Natural killer cell (primary cell): ENCODE data around the gene PYCARD. TPM values are rescaled to one million over a fixed set of nuclear protein-coding genes. Genes with fewer than 3 reads are reported as not detected.
A peak's percentile ranks its signal among the peaks of the same experiment; 100 is the strongest.

ENCODE experiments used
- ATAC-seq, 3 donors: fragments of 150-1000 bp in 2 of 3; fragments of 200-7000 bp in 1 of 3; cut with Tn5 transposase; 1 replicate in 1 of 3; 2 replicates in 2 of 3; pipeline ENCODE4 v1.10.0; 2021; ENCODE audit warnings: mild to moderate bottlenecking in 2 of 3, moderate library complexity in 2 of 3
- DNase-seq, 2 donors: peaks; one replicate each; pipeline versions ENCODE4 v3.0.0 to v3.0.0-alpha.2; 2013 to 2021; ENCODE audit warnings: mixed read lengths in 1 of 2
- H3K27ac ChIP-seq: one replicate; pipeline ENCODE4 v1.5.1; 2013; ENCODE audit warnings: mild to moderate bottlenecking, low read length
- H3K27me3 ChIP-seq: one replicate; pipeline ENCODE4 v1.6.1; 2013; ENCODE audit warnings: low read length; ENCODE audit not compliant: control insufficient read depth, insufficient read depth
- H3K36me3 ChIP-seq: one replicate; pipeline ENCODE4 v1.6.1; 2013; ENCODE audit warnings: low read length; ENCODE audit not compliant: control insufficient read depth, insufficient read depth
- H3K4me1 ChIP-seq: one replicate; pipeline ENCODE4 v1.6.1; 2013; ENCODE audit warnings: low read length; ENCODE audit not compliant: control insufficient read depth, insufficient read depth
- H3K4me3 ChIP-seq: one replicate; pipeline ENCODE4 v1.5.1; 2013; ENCODE audit warnings: low read length
- H3K9me3 ChIP-seq: one replicate; pipeline ENCODE4 v1.6.1; 2013; ENCODE audit warnings: low read length; ENCODE audit not compliant: control insufficient read depth, insufficient read depth
- H3K27ac Mint-ChIP-seq, 2 donors: one replicate each; pipeline ENCODE4 v1.8.0; 2022; ENCODE audit warnings: mild to moderate bottlenecking in 2 of 2, mixed read lengths in 2 of 2, moderate library complexity in 1 of 2
- H3K27me3 Mint-ChIP-seq, 2 donors: one replicate each; pipeline ENCODE4 v1.8.0; 2022; ENCODE audit warnings: low read depth in 2 of 2, mixed read lengths in 2 of 2
- H3K36me3 Mint-ChIP-seq: one replicate; pipeline ENCODE4 v1.8.0; 2022; ENCODE audit warnings: mixed read lengths
- H3K4me1 Mint-ChIP-seq, 2 donors: one replicate each; pipeline ENCODE4 v1.8.0; 2022; ENCODE audit warnings: mixed read lengths in 2 of 2
- H3K4me3 Mint-ChIP-seq: one replicate; pipeline ENCODE4 v1.8.0; 2022; ENCODE audit warnings: mild to moderate bottlenecking, moderate library complexity, mixed read lengths
- H3K9me3 Mint-ChIP-seq, 2 donors: one replicate each; pipeline ENCODE4 v1.8.0; 2022; ENCODE audit warnings: mixed read lengths in 2 of 2
- CTCF ChIP-seq: fragments of 200-600 bp; IDR thresholded peaks from one replicate; pipeline ENCODE4 v1.8.0; 2022; ENCODE audit warnings: antibody characterized with exemption
- WGBS: methylation state at CpG from one replicate; pipeline ENCODE4 v1.1.7; 2013; ENCODE audit warnings: missing lambda C conversion rate; ENCODE audit not compliant: insufficient coverage; 5-methylcytosine and 5-hydroxymethylcytosine counted together
- intact Hi-C: fragments of 100-400 bp; cut with micrococcal nuclease; formaldehyde crosslinking; loops from one replicate; pipeline ENCODE4 v1.14.2; 2022
- total RNA-seq, 4 donors: library from RNA; stranded (reverse); fragments of 120-200 nt in 1 of 4; gene quantifications; one replicate each; pipeline versions ENCODE4 v1.2.3 to v1.2.4, GENCODE V29; 2013 to 2022

PYCARD gene
- total RNA-seq, 3 donors from 2014 or later (not counting 1 experiment from before 2014, with no cell fraction given): 29.7 to 38.1 (median 37.6) TPM

DNA sequence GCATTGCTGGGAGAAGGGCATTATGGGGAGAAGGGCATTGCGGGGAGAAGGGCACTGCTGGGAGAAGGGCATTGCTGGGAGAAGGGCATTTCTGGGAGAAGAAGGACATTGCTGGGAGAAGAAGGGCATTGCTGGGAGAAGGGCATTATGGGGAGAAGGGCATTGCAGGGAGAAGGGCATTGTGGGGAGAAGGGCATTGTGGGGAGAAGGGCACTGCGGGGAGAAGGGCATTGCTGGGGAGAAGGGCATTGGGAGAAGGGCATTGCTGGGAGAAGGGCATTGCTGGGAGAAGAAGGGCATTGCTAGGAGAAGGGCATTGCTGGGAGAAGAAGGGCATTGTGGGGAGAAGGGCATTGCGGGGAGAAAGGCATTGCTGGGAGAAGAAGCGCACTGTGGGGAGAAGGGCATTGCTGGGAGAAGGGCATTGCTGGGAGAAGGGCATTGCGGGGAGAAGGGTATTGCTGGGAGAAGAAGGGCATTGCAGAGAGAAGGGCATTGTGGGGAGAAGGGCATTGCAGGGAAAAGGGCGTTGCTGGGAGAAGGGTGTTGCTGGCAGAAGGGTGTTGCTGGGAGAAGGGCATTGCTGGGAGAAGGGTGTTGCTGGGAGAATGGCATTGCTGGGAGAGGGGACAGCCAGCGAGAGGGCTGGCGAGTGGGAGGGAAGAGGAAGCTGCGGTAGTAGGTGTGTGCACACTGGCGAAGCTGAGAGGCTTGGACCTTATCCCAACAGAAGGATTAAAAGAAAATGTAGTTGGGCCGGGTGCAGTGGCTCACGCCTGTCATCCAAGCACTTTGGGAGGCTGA is 19.0 kb upstream of the PYCARD start:
- Histone ChIP-seq H3K27me3 (peaks cover 12% of the 10 kb centered on the region), H3K9me3 (no peaks in the 10 kb centered on the region), H3K4me1 (peaks cover 10% of the 10 kb centered on the region), H3K4me3 (no peak overlapping the region), H3K36me3 (no peaks in the 10 kb centered on the region), H3K27ac (no peak overlapping the region)
- Mint-ChIP-seq H3K27me3 (peaks cover 5 to 31% of the 10 kb centered on the region in 2 donors), H3K4me1 (peaks cover 5 to 19% of the 10 kb centered on the region in 2 donors), H3K36me3 (no peaks in the 10 kb centered on the region), H3K27ac (no peak overlapping the region), H3K4me3 (no peak overlapping the region), H3K9me3 (no peaks in the 10 kb centered on the region)
- intact Hi-C loops: no loop called here
- TF ChIP-seq CTCF: no peak
- 65% methylated on average over 12 of the region's 12 CpGs for WGBS
- ATAC-seq: no peak
- no peak for DNase-seq

- no peaks in the 10 kb centered on the region for H3K36me3 Mint-ChIP-seq
- Histone ChIP-seq H3K27me3 (peaks cover 26% of the 10 kb centered on the region), H3K27ac (no peak overlapping the region), H3K4me1 (peaks cover 29% of the 10 kb centered on the region), H3K9me3 (no peaks in the 10 kb centered on the region), H3K36me3 (no peaks in the 10 kb centered on the region), H3K4me3 (no peak overlapping the region)
- H3K4me1 Mint-ChIP-seq: peaks cover 18 to 36% of the 10 kb centered on the region in 2 donors
- intact Hi-C loops: no loop called here
- H3K4me3 Mint-ChIP-seq: no peak overlapping the region
- peaks cover 17 to 42% of the 10 kb centered on the region in 2 donors for H3K27me3 Mint-ChIP-seq
- H3K9me3 Mint-ChIP-seq: no peaks in the 10 kb centered on the region
- ATAC-seq (no peak), DNase-seq (no peak)
- 93% methylated on average over 15 of the region's 15 CpGs for WGBS
- no peak overlapping the region for H3K27ac Mint-ChIP-seq
- no peak for TF ChIP-seq CTCF
Measured at GRCh38 chr16:31219154-31219741, 16.7 kb upstream of the PYCARD start.

DNA sequence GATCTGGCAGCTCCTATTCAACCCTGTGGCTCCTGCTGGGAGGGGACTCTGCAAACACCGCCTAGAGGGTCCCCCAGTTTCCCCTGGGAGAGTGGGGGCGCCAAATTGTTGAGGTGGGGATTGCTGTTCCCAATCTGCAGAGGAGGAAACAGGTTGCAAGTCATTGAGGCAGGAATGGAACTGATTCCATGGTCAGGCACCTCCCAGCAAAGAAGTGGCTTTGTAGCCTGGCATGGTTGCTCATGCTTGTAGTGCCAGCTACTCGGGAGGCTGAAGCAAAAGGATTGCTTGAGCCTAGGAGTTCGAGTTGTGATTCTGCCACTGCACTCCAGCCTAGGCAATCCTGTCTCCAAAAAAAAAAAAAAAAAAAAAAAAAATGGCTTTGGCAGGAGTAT is 14.6 kb upstream of the PYCARD start:
- no peak for ATAC-seq
- H3K36me3 Mint-ChIP-seq: no peaks in the 10 kb centered on the region
- H3K4me1 Mint-ChIP-seq: peaks cover 18 to 36% of the 10 kb centered on the region in 2 donors
- intact Hi-C loops: no loop called here
- 34% methylated on average over 3 of the region's 4 CpGs for WGBS
- Histone ChIP-seq H3K4me1 (peaks cover 29% of the 10 kb centered on the region), H3K27ac (no peak overlapping the region), H3K36me3 (no peaks in the 10 kb centered on the region), H3K27me3 (peaks cover 26% of the 10 kb centered on the region), H3K9me3 (no peaks in the 10 kb centered on the region), H3K4me3 (no peak overlapping the region)
- no peak for DNase-seq
- TF ChIP-seq CTCF: no peak
- peak overlapping the region; percentile 89 for H3K4me3 Mint-ChIP-seq
- peaks cover 25 to 47% of the 10 kb centered on the region in 2 donors for H3K27me3 Mint-ChIP-seq
- no peaks in the 10 kb centered on the region for H3K9me3 Mint-ChIP-seq
- H3K27ac Mint-ChIP-seq: no peak overlapping the region
